GM19452 (cell line): ENCODE measurements around the gene SERINC3.
"Not testable (repeated sequence)": the region's sequence is repeated elsewhere in the genome, so short reads cannot be mapped to it uniquely, and the experiment has no call there.

Source experiments
- ATAC-seq: cut with Tn5 transposase; IDR thresholded peaks from one replicate; pipeline ENCODE4 v1.9.1; 2021; ENCODE audit not compliant: unreplicated experiment

SERINC3 gene

DNA sequence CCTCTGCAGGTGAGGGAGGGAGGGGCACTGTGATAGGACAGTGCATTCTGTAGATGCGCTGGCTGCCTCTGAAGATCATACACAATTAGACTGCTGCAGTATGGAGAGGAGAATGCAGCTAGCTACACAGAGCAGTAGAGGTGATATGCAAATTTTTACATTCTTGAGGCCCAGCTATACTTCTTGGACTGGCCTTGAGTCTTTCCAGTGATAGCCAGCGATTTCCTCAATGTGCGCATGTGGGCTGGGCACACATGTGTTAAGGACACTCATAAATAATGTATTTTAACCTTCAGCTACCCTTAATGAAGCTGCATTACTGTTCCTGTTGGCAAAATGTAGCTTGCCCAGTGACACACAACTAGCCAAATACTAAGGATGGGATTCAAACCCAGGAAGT, 27.2 kb downstream of the SERINC3 start:
- ATAC-seq: no peak

DNA sequence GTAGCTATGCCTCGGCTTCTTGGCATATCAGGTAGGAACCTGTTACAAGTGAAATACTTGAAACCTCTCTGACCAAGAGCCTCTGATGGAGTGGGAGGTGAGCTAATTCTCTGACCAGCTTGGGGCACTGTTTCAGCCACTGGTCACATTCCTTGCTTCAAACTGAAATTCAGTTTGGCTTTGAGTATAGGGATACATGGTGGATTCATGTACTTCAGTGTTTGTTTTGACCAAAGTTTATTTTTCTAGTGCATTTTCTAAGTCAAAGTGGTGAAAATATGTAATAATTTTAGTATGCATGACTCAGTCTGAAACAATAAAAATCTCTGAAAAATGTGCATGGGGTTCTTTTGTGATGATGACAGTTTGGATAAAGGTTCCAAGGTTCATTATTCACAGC, 27.6 kb downstream of the SERINC3 start:
- no peak for ATAC-seq

GRCh38 chr20:44491635-44492395, 30.1 kb downstream of the SERINC3 start:
- ATAC-seq: no peak

- ATAC-seq: no peak
Observed at GRCh38 chr20:44489931-44490330, 31.9 kb downstream of the SERINC3 start.

GRCh38 chr20:44489223-44489622, 32.6 kb downstream of the SERINC3 start:
- no peak for ATAC-seq

GRCh38 chr20:44488551-44488950, 33.3 kb downstream of the SERINC3 start:
- ATAC-seq: no peak

- ATAC-seq: no peak
Observed at GRCh38 chr20:44485830-44486198, 36.1 kb downstream of the SERINC3 start.

DNA sequence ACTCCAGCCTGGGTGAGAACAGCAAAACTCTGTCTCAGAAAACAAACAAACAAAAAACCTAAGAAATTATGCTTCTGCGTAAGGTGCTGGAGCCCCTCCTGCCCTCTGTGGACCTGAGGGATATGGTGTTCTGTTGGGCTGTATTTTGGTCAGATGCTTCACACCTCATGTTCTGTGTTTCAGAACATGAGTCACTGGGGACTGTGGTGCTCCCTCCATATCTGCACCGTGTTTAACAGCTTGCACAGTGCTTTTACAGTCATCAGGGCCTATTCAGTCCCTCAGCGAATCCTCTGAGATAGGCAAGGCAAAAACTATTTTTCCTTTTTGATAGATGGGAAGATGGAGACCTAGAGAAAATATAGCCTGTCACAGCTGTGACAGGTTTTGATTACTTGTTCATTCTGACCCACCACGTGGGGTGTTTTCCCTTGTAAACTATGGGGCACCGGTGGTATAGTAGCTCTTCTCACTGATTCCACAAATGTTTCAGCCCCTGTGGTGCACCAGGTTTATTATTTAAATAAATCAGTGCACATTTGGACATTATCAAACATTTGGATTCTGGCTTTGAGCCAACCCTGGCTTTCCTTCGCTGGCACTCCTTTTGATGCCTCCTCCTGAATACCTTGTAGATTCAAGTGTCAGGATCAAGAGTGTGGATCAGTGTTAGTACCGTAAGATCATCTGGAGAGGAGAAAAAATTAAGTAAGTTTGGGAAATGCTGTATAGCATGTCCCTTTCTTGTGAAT, 36.6 kb downstream of the SERINC3 start:
- ATAC-seq: no peak

DNA sequence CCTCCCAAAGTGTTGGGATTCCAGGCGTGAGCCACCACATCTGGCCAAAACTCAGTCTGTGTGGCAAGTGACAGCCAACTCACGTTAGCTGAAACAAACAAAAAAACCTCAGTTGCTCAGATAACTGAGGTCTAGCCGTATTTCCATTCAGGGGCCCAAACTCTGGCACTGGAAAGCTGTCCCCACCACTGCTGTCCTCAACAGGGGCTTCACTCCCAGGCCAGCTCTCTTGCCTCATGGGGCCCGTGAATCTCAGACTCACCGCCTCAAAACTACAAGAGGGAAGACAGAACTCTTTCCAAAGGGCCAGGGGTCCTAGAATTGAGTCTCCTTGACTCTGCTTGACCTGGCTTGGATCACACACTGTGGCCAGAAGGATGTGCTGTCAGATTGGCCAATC, 38.8 kb downstream of the SERINC3 start:
- ATAC-seq: no peak

GRCh38 chr20:44481719-44482416, 40.0 kb downstream of the SERINC3 start:
- ATAC-seq: no peak

DNA sequence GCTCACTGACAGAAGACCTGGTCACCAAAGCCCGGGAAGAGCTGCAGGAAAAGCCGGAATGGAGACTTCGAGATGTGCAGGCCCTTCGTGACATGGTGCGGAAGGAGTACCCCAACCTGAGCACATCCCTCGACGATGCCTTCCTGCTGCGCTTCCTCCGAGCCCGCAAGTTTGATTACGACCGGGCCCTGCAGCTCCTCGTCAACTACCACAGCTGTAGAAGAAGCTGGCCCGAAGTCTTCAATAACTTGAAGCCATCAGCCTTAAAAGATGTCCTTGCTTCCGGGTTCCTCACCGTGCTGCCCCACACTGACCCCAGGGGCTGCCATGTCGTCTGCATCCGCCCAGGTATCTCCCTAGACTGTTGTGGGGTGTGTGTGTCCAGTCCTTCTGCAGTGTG, 41.8 kb downstream of the SERINC3 start:
- no peak for ATAC-seq

DNA sequence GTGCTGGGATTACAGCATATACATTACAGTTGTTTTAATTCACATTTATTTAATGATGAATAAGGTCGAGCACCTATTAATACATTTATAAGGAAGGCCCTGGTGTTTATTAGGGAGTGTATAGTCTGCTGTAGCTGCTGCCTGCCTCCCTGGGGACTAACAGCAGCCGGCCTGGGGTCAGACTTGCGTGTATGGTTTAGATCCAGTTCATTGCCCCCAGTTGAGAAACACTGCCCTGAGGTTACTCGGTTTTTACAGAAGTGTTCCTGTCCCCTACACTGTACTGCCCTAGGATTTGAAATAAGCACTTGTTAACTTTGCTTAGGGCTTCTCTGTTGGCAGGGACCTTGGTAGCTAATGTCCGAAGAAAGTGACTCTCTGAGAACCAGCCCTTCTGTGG, 42.2 kb downstream of the SERINC3 start:
- ATAC-seq: no peak

DNA sequence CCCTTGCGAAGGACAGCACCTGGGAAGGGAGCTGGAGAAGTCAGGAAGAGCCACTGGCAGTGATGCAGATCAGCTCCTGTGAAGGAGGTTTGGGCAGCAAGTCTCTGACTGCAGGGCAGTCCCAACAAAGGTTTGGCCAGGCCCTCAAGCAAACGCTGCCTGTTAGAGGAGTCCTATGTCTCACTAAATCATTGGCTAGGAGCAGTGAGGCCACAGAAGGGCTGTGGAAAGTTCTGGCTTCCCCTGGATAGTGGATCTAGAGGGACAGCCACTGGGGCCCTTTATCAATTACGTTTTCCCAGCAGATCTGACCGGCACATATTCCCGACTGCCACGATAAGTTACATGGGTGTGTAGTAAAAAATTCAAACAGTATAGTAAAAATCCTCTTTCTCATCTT, 43.7 kb downstream of the SERINC3 start:
- ATAC-seq: no peak

DNA sequence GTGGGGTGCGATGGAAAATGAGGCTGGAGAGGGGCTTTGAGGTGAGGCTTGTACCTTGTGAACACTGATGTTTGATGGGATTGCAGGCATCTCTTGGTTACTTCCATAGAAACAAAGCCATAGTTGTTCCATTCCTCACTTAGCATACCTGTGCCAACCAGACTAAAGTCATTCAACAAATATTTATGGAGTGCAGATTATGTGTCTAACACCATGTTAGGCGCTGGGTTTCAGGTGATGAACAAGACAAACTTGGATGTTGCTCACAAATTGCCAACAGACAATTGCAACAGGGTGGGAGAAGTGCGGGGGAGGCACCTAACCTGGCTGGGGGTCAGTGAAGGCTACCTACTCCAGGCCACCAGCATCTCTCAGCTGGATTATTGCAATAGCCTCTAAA, 44.7 kb downstream of the SERINC3 start:
- no peak for ATAC-seq

GRCh38 chr20:44475694-44476560, 45.9 kb downstream of the SERINC3 start, which contains the start of gene TTPAL:
Gene TTPAL, plus strand, starts transcription at chr20:44475874. Its CDS starts 4,126 bp downstream, at chr20:44480000.
- ATAC-seq: peak; percentile 95

DNA sequence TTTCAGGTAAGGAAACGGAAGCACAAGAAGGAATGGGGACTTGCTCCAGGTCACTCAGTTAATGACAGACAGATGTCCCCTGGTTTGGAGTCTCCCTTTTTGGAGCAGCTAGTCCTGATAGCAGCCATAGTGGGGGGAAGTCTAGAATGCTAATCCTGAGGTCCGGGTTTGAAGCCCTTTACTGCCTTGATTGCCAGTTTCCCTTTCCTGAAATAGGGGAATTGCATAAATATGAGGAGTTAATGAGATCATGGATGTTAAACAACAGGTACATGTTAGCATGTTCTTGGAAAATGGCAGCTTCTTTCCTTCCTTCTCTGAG, 46.5 kb downstream of the SERINC3 start:
- ATAC-seq: no peak

DNA sequence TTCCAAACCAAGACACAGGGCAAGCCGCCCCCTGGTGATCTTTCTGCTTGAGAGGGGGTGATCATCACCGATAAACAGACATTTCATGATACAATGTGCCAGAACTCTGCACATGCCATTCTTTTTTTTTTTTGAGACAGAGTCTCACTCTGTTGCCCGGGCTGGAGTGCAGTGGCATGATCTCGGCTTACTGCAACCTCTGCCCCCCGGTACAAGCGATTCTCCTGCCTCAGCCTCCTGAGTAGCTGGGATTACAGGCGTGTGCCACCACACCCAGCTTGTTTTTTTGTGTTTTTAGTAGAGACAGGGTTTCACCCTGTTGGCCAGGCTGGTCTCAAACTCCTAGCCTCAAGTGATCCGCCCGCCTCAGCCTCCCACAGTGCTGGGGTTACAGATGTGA, 49.6 kb downstream of the SERINC3 start:
- ATAC-seq: not testable (repeated sequence)

DNA sequence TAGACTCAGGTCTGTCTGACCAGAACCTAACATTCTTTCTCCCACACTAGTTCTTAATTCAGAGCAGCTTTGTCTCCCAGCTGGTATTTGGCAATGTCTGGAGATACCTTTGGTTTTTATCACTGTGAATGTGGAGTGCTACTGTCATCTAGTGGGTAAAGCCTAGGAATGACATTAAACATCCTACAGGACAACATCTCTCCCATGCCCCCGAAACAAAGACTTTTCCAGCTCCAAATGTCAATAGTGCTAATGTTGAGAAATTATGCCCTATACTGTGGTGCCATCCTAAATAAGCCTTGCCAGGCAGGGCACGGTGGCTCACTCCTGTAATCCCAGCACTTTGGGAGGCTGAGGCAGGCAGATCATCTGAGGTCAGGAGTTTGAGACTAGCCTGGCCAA, 50.4 kb downstream of the SERINC3 start:
- no peak for ATAC-seq

DNA sequence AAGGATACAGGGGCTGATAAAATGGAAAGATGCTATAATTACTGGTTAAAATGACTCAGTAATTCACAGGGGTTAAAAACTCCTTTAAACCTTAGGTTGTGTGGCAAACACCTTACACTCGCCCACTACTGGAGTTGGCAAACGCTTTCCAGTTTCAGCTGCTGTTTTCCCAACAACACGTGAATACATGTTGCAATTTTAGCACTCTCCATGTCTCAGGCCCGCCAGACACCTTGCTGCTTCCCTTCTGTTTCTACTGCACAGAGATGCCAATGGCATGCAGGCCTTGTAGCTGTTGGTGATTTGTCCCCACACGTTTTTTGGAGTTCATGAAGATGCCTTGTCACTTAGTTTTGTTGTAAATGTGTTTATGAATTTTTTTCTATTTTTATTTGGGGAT, 51.5 kb downstream of the SERINC3 start:
- no peak for ATAC-seq

DNA sequence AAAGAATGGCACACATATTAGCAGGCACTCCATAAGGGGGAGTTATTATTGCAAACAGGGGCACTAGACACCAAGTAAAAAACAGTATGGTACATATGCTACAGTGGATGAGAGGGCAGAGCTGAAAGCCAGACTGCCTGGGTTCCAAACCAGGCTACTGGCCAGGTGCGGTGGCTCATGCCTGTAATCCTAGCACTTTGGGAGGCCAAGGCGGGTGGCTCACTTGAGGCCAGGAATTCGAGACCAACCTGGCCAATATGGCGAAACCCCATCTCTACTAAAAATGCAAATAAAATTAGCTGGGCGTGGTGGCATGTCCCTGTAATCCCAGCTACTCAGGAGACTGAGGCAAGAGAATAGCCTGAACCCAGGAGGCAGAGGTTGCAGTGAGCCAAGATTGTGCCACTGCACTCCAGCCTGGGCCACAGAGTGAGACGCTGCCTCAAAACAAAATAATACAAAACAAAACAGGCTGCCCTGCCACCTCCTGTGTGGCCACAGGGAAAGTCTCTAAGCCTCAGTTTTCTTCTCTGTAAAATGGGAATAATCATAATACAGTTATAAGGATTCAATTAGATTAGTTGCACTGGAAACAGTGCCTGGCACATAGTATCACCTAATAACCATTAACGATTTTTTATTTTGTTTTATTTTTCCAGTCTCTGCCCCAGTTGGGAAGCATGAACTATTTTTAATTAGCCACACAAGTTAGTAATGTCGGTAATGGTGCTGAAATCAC, 53.7 kb downstream of the SERINC3 start:
- no peak for ATAC-seq
